Endothelial cell of umbilical vein (primary cell): Measurements from ENCODE around the gene CLCA1. TPM values are rescaled to one million over a fixed set of nuclear protein-coding genes. Genes with fewer than 3 reads are reported as not detected.

Experiments
- BruUV-seq: library from RNA; stranded (reverse); fragments of 400-500 nt; replicated peaks from 2 replicates; lab custom pipeline; 2021; lab: Mats Ljungman, UMichigan
- CTCF ChIA-PET: fragments of 300-600, 350-600 bp; sonication (Branson Sonifier 250); formaldehyde crosslinking; loops from one replicate; lab custom pipeline; 2021; ENCODE audit warnings: antibody characterized with exemption, inconsistent platforms; lab: Charles Lee
- POLR2A ChIA-PET: fragments of 300-600, 350-600 bp; sonication (Branson Sonifier 250); formaldehyde crosslinking; loops from one replicate; lab custom pipeline; 2021; ENCODE audit warnings: antibody characterized with exemption, inconsistent platforms; lab: Charles Lee
- DNase-seq: peaks from one replicate; pipeline ENCODE4 v3.0.0-alpha.2; 2011; ENCODE audit warnings: low read depth, low spot score
- FAIRE-seq: peaks from 2 replicates; lab custom pipeline; 2011; peaks lifted over from hg19 to GRCh38; lab: Jason Lieb, UNC
- H2AFZ ChIP-seq: 2 replicates; pipeline ENCODE4 v1.6.0; 2012; ENCODE audit warnings: low read depth, low read length, control low read depth, inconsistent platforms
- H3K27ac ChIP-seq: 2 replicates; pipeline ENCODE4 v1.5.1; 2011; ENCODE audit warnings: low read depth, mild to moderate bottlenecking, control low read depth, low read length, moderate library complexity; ENCODE audit not compliant: insufficient read depth
- H3K27me3 ChIP-seq, 2 experiments: 2 replicates each; pipeline versions ENCODE4 v1.6.0 to v1.6.1; 2011; ENCODE audit warnings: low read length in 2 of 2, mixed read lengths in 1 of 2; ENCODE audit not compliant: control insufficient read depth in 2 of 2, insufficient read depth in 2 of 2
- H3K36me3 ChIP-seq, 2 experiments: 2 replicates in 1 of 2; 3 replicates in 1 of 2; pipeline ENCODE4 v1.5.1; 2011; ENCODE audit warnings: low read length in 2 of 2, mild to moderate bottlenecking in 1 of 2, moderate library complexity in 1 of 2; ENCODE audit not compliant: control insufficient read depth in 2 of 2, insufficient read depth in 2 of 2; ENCODE audit errors: extremely low read depth in 1 of 2
- H3K4me1 ChIP-seq: 3 replicates; pipeline ENCODE4 v1.5.1; 2011; ENCODE audit warnings: mild to moderate bottlenecking, low read length; ENCODE audit not compliant: control insufficient read depth, insufficient read depth; ENCODE audit errors: extremely low read depth
- H3K4me2 ChIP-seq: 2 replicates; pipeline ENCODE4 v1.6.1; 2011; ENCODE audit warnings: low read length, control low read depth, mixed read lengths; ENCODE audit not compliant: insufficient read depth
- H3K4me3 ChIP-seq, 3 experiments: fragments of 200-600 bp in 1 of 3; sonication (generic), shearing (Covaris generic) in 1 of 3; replicated peaks in 1 of 3; 2 replicates each; pipeline ENCODE4 v1.5.1; 2011 to 2016; ENCODE audit warnings: control low read depth in 3 of 3, low read length in 3 of 3, mild to moderate bottlenecking in 2 of 3, inconsistent platforms in 1 of 3, low read depth in 1 of 3, moderate library complexity in 1 of 3; ENCODE audit not compliant: insufficient read depth in 1 of 3
- H3K79me2 ChIP-seq: 2 replicates; pipeline ENCODE4 v1.6.0; 2012; ENCODE audit warnings: low read length, inconsistent platforms; ENCODE audit not compliant: control insufficient read depth, insufficient read depth
- H3K9ac ChIP-seq: replicated peaks from 2 replicates; pipeline ENCODE3; 2011; ENCODE audit warnings: low read length, control low read depth; ENCODE audit not compliant: insufficient read depth; ENCODE audit errors: extremely low read depth
- H3K9me1 ChIP-seq: replicated peaks from 3 replicates; pipeline ENCODE4 v1.6.0; 2011; ENCODE audit warnings: mild to moderate bottlenecking, low read length; ENCODE audit not compliant: control insufficient read depth, insufficient read depth; ENCODE audit errors: extremely low read depth
- H3K9me3 ChIP-seq: replicated peaks from 2 replicates; pipeline ENCODE4 v1.5.1; 2012; ENCODE audit warnings: low read length, inconsistent platforms; ENCODE audit not compliant: control insufficient read depth, insufficient read depth
- H4K20me1 ChIP-seq: replicated peaks from 2 replicates; pipeline ENCODE3; 2011; ENCODE audit warnings: mild to moderate bottlenecking, low read length; ENCODE audit not compliant: control insufficient read depth, insufficient read depth; ENCODE audit errors: extremely low read depth
- EZH2 ChIP-seq: IDR thresholded peaks from 2 replicates; pipeline ENCODE4 v1.6.1; 2012; ENCODE audit warnings: borderline replicate concordance, low read depth, mild to moderate bottlenecking, moderate library complexity, low read length, inconsistent platforms; ENCODE audit not compliant: severe bottlenecking
- FOS ChIP-seq: IDR thresholded peaks from 2 replicates; pipeline ENCODE4 v1.6.1; 2011; ENCODE audit warnings: mild to moderate bottlenecking, low read length, moderate library complexity, borderline replicate concordance; ENCODE audit not compliant: insufficient read depth
- GATA2 ChIP-seq: IDR thresholded peaks from 2 replicates; pipeline ENCODE4 v1.7.0; 2011; ENCODE audit warnings: low read depth, mild to moderate bottlenecking, moderate library complexity, mixed read lengths, low read length; ENCODE audit not compliant: insufficient read length, insufficient read depth
- JUN ChIP-seq: IDR thresholded peaks from 2 replicates; pipeline ENCODE4 v1.6.1; 2011; ENCODE audit warnings: borderline replicate concordance, low read depth; ENCODE audit not compliant: insufficient read length, insufficient read depth
- MAX ChIP-seq: IDR thresholded peaks from 2 replicates; pipeline ENCODE4 v1.6.1; 2011; ENCODE audit not compliant: insufficient read depth, insufficient read length
- MYC ChIP-seq: IDR thresholded peaks from one replicate; pipeline ENCODE4 v1.6.1; 2011; ENCODE audit warnings: mild to moderate bottlenecking, low read depth, low read length
- POLR2A ChIP-seq: IDR thresholded peaks from 2 replicates; pipeline ENCODE4 v1.6.1; 2012; ENCODE audit warnings: low read depth, mild to moderate bottlenecking, control low read depth, low read length
- POLR2AphosphoS5 ChIP-seq: IDR thresholded peaks from 2 replicates; pipeline ENCODE4 v1.6.1; 2012; ENCODE audit warnings: low read depth, mild to moderate bottlenecking, control low read depth, low read length, moderate library complexity; ENCODE audit not compliant: insufficient read depth
- dilution Hi-C: fragments of 300-500 bp; cut with MboI; formaldehyde crosslinking; loops from one replicate; pipeline ENCODE4 v1.15.0; 2019; ENCODE audit warnings: low sequenced_read_pairs; ENCODE audit not compliant: extremely low pct_ligation_motif_present
- intact Hi-C: fragments of 100-400 bp; cut with micrococcal nuclease; formaldehyde crosslinking; loops from one replicate; pipeline ENCODE4 v1.10.0; 2022
- polyA plus RNA-seq, 4 experiments: library from polyadenylated mRNA; depleted of rRNA in 3 of 4; stranded (reverse) in 3 of 4; unstranded in 1 of 4; fragments of >200 nt; gene quantifications; 2 replicates each; pipeline versions ENCODE4 v1.2.1 to v1.2.3, GENCODE V29; 2011 to 2012; ENCODE audit warnings: missing spikeins in 1 of 4
- total RNA-seq: library from RNA; stranded (reverse); gene quantifications from 2 replicates; pipeline ENCODE4 v1.2.3, GENCODE V29; 2021
- TF ChIP-seq, protein P1 (sequence below), 2 donors: IDR thresholded peaks; 1 replicate in 1 of 2; 2 replicates in 1 of 2; pipeline ENCODE4 v1.5.1; 2011; ENCODE audit warnings: low read length in 2 of 2, mild to moderate bottlenecking in 2 of 2, moderate library complexity in 2 of 2, control low read depth in 1 of 2, inconsistent platforms in 1 of 2, low read depth in 1 of 2; ENCODE audit not compliant: insufficient read depth in 1 of 2; ENCODE audit errors: extremely low read depth in 1 of 2

The CLCA1 gene
- total and polyA plus RNA-seq, 2 donors (not counting 3 experiments of a cell fraction or from before 2014, with no cell fraction given), result not detected

DNA sequence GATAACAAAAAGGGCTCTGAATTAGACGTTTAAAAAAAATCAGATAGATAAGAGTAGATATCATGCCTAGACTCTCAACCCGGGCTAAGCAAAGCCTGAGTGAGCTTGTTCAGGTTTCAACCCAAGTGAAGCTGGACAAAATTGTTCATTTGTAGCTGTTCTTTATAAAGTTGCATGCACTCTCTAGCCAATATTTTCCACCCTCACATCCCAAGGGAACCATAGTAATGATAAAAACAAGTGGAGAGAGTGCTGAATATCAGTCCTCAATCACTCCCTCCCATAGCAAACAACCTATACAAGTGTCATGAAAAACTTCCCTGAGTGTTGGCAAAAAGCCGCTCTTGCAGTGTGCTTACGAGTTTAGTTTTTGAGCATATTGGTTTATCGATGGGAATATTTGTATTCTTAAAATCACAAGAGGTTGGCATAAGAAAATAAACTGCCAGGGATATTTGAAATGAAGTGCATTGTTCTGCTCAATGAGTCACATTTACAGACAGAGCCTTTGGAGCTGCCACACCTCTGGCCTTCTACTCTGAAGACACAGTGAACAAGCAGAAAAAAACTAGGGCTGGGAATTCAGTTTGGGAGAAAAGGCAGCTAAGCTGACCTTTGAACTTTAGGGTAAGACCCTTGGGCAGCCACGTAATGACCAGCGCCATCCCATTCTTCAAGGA lies 47.0 kb upstream of the CLCA1 start:
- dilution Hi-C loops (no loop called here), intact Hi-C loops (no loop called here)
- H3K4me2 ChIP-seq, result no peak overlapping the region

GRCh38 chr1:86423473-86423872 lies 45.3 kb upstream of the CLCA1 start:
- H2AFZ ChIP-seq, result no peak overlapping the region

More for the DNA sequence above, 47.0 kb upstream of the CLCA1 start:
- H3K4me1 ChIP-seq, result peaks cover 4% of the 10 kb centered on the region
- no peak overlapping the region for H3K27ac ChIP-seq
- DNase-seq (peak; percentile 35), FAIRE-seq (peak; percentile 71)
- no peaks in the 10 kb centered on the region for H3K9me3 ChIP-seq
- no TSS peak for BruUV-seq
- POLR2A ChIA-PET, result no interaction called here
- peak overlapping the region; percentile 26 for H2AFZ ChIP-seq
- H3K27me3 ChIP-seq, result no peaks in the 10 kb centered on the region
- TF ChIP-seq MYC (no peak), FOS (peak; percentile 39), POLR2AphosphoS5 (no peak)
- no peaks in the 10 kb centered on the region for H3K79me2 ChIP-seq
- H3K9ac ChIP-seq, result no peak overlapping the region
- CTCF ChIA-PET, result interaction anchor here (1.5 kb wide), 1 partner anchor 50 kb away, joined by 3 read pairs; no protein-coding TSS in a partner anchor
- no peaks in the 10 kb centered on the region for H3K9me1 ChIP-seq
- H3K36me3 ChIP-seq, result no peaks in the 10 kb centered on the region
- no peaks in the 10 kb centered on the region for H4K20me1 ChIP-seq
- H3K4me3 ChIP-seq, result no peak overlapping the region

More at GRCh38 chr1:86423473-86423872, 45.3 kb upstream of the CLCA1 start:
- H3K27ac ChIP-seq, result no peak overlapping the region
- intact Hi-C loops (no loop called here), dilution Hi-C loops (no loop called here)
- no peaks in the 10 kb centered on the region for H3K9me1 ChIP-seq
- POLR2A ChIA-PET, result no interaction called here
- no peaks in the 10 kb centered on the region for H4K20me1 ChIP-seq
- H3K4me1 ChIP-seq, result peaks cover 4% of the 10 kb centered on the region
- no peaks in the 10 kb centered on the region for H3K36me3 ChIP-seq
- no peaks in the 10 kb centered on the region for H3K79me2 ChIP-seq
- no peaks in the 10 kb centered on the region for H3K27me3 ChIP-seq
- DNase-seq (no peak), FAIRE-seq (no peak)
- H3K4me3 ChIP-seq, result no peak overlapping the region
- no peaks in the 10 kb centered on the region for H3K9me3 ChIP-seq
- H3K4me2 ChIP-seq, result no peak overlapping the region
- TF ChIP-seq POLR2AphosphoS5, result no peak
- no peak for TF ChIP-seq POLR2A
- no peak for TF ChIP-seq JUN
- TF ChIP-seq FOS, result no peak
- TF ChIP-seq, protein P1, sequence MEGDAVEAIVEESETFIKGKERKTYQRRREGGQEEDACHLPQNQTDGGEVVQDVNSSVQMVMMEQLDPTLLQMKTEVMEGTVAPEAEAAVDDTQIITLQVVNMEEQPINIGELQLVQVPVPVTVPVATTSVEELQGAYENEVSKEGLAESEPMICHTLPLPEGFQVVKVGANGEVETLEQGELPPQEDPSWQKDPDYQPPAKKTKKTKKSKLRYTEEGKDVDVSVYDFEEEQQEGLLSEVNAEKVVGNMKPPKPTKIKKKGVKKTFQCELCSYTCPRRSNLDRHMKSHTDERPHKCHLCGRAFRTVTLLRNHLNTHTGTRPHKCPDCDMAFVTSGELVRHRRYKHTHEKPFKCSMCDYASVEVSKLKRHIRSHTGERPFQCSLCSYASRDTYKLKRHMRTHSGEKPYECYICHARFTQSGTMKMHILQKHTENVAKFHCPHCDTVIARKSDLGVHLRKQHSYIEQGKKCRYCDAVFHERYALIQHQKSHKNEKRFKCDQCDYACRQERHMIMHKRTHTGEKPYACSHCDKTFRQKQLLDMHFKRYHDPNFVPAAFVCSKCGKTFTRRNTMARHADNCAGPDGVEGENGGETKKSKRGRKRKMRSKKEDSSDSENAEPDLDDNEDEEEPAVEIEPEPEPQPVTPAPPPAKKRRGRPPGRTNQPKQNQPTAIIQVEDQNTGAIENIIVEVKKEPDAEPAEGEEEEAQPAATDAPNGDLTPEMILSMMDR (IDR thresholded peaks at IDR 0.05; ENCODE audit: extremely low read depth in 1 of 2, insufficient read depth in 1 of 2, low read depth in 1 of 2, low read length in 2 of 2), result no peak
- TF ChIP-seq MAX, result no peak
- TF ChIP-seq EZH2, result no peak
- TF ChIP-seq MYC, result no peak
- TF ChIP-seq GATA2, result no peak
- CTCF ChIA-PET, result no interaction called here
- no peak overlapping the region for H3K9ac ChIP-seq
- BruUV-seq, result no TSS peak
